SK-N-MC (cell line): ENCODE data around the gene PLS1.

ENCODE experiments used
- EZH2 ChIP-seq: fragments of 200-600 bp; sonication (generic); IDR thresholded peaks from one replicate; pipeline ENCODE4 v1.6.1; 2017; ENCODE audit warnings: antibody characterized with exemption
- FOXP2 ChIP-seq: optimal IDR thresholded peaks from 2 replicates; pipeline ENCODE3; 2011; ENCODE audit warnings: mild to moderate bottlenecking, moderate library complexity; ENCODE audit not compliant: insufficient read depth; ENCODE audit errors: extremely low read length, control extremely low read depth
- POLR2AphosphoS5 ChIP-seq: IDR thresholded peaks from 2 replicates; pipeline ENCODE4 v1.6.1; 2012; ENCODE audit warnings: mild to moderate bottlenecking, low read depth, low read length, borderline replicate concordance

GRCh38 chr3:142716102-142716501, 119.9 kb downstream of the PLS1 start:
- no peak for TF ChIP-seq POLR2AphosphoS5
- TF ChIP-seq EZH2: no peak
- TF ChIP-seq FOXP2: no peak
